ENCODE measurements around the gene FAM118B. TPM values are rescaled to one million over a fixed set of nuclear protein-coding genes. Genes with fewer than 3 reads are reported as not detected.

Gene FAM118B
- total RNA-seq, 1 donor, result 30.4 TPM

DNA sequence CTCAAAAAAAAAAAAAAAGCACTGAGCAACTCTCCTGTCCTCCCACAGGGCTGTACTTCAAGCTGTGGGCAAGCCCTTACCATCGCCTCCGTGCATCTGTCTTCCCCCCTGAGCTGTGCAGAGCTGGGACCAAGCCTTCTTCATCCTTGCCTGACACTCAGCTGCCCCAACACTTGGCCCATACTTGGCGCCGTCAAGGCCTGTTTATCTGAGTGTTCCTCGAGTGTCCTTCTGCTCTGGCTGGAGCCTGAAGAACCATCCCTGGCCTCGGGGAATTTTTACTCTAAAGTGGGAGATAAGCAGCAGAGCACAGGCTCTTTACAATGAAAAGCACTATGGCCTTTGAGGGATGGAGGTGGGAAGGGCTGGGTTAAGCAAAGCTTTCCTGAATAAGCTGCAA is 69.7 kb downstream of the FAM118B start:
- Histone ChIP-seq H3K27me3 (ENCODE audit: insufficient read depth, low read length) (no peaks in the 10 kb centered on the region), H2AFZ (ENCODE audit: low read length) (no peak overlapping the region), H3K79me2 (ENCODE audit: insufficient read depth, low read length) (peaks cover 6% of the 10 kb centered on the region), H4K20me1 (ENCODE audit: insufficient read depth, low read length) (peaks cover 2% of the 10 kb centered on the region), H3K27ac (ENCODE audit: low read depth, low read length) (no peak overlapping the region), H3K4me2 (ENCODE audit: insufficient read depth, low read length) (no peak overlapping the region), H3K4me1 (ENCODE audit: insufficient read depth, low read length) (peaks cover 21% of the 10 kb centered on the region), H3K36me3 (ENCODE audit: insufficient read depth, low read length) (no peaks in the 10 kb centered on the region), H3K4me3 (ENCODE audit: insufficient read depth, low read length) (no peak overlapping the region), H3K9me3 (ENCODE audit: low read depth, low read length) (no peaks in the 10 kb centered on the region)
- DNase-seq (ENCODE audit: insufficient read length, low spot score, missing footprints), result no peak
- TF ChIP-seq, protein P1, sequence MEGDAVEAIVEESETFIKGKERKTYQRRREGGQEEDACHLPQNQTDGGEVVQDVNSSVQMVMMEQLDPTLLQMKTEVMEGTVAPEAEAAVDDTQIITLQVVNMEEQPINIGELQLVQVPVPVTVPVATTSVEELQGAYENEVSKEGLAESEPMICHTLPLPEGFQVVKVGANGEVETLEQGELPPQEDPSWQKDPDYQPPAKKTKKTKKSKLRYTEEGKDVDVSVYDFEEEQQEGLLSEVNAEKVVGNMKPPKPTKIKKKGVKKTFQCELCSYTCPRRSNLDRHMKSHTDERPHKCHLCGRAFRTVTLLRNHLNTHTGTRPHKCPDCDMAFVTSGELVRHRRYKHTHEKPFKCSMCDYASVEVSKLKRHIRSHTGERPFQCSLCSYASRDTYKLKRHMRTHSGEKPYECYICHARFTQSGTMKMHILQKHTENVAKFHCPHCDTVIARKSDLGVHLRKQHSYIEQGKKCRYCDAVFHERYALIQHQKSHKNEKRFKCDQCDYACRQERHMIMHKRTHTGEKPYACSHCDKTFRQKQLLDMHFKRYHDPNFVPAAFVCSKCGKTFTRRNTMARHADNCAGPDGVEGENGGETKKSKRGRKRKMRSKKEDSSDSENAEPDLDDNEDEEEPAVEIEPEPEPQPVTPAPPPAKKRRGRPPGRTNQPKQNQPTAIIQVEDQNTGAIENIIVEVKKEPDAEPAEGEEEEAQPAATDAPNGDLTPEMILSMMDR (IDR thresholded peaks at IDR 0.05; ENCODE audit: extremely low read depth, low read depth, low read length), result no peak

DNA sequence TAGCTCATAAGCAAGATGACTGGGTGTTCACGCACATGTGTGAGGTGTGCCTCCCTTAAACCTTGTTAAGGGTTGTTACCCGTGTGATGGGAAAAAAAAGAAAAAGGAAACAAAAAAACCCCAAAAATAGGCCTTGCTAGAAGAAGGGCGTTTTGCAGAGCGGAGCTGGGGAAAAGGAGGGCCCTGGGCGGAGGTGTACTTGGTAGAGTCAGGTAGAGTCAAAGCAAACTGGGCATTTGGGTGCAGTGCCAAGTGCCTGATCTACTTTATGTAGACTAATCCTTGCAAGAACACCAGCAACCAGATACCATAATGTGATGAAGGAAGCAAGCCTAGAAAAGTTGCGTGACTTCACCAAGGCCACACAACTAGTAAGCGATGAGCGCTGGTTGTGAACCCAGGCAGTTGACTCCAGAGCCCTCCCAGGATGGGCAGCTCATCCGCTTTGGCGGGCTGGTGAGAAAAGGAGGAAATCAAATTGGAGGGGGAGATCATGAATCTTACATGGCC is 70.1 kb downstream of the FAM118B start:
- H3K9me3 ChIP-seq (ENCODE audit: low read depth, low read length), result no peaks in the 10 kb centered on the region
- no peaks in the 10 kb centered on the region for H3K36me3 ChIP-seq (ENCODE audit: insufficient read depth, low read length)
- H3K27me3 ChIP-seq (ENCODE audit: insufficient read depth, low read length), result no peaks in the 10 kb centered on the region
- peaks cover 10% of the 10 kb centered on the region for H3K79me2 ChIP-seq (ENCODE audit: insufficient read depth, low read length)
- peaks cover 7% of the 10 kb centered on the region for H4K20me1 ChIP-seq (ENCODE audit: insufficient read depth, low read length)
- H2AFZ ChIP-seq (ENCODE audit: low read length), result peak overlapping the region; percentile 90
- H3K4me1 ChIP-seq (ENCODE audit: insufficient read depth, low read length), result peaks cover 21% of the 10 kb centered on the region
- TF ChIP-seq, protein P1 (IDR thresholded peaks at IDR 0.05; ENCODE audit: extremely low read depth, low read depth, low read length), result no peak
- no peak overlapping the region for H3K27ac ChIP-seq (ENCODE audit: low read depth, low read length)
- peak overlapping the region; percentile 88 for H3K4me2 ChIP-seq (ENCODE audit: insufficient read depth, low read length)
- no peak for DNase-seq (ENCODE audit: insufficient read length, low spot score, missing footprints)
- peak overlapping the region; percentile 82 for H3K4me3 ChIP-seq (ENCODE audit: insufficient read depth, low read length)

DNA sequence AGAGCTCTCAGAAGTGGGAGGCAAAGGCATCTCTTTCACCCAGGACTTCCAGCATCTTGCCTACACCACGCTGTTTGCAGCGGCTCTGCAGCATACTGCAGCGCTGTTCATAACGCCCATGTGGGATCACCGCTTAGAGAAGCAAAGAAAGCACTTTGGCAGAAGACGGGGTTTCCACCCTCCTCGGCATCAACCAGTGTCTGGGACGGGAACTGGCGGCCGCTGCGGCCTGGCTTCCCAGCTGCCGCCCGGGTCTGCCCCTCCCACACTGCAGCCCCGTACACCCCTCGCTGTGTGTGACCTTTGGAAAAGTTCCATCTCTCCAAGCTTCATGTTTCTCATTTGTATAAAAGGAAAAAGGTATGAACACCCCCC is 70.8 kb downstream of the FAM118B start:
- peak; percentile 90 for DNase-seq (ENCODE audit: insufficient read length, low spot score, missing footprints)
- Histone ChIP-seq H3K4me2 (ENCODE audit: insufficient read depth, low read length) (peak overlapping the region; percentile 88), H3K27me3 (ENCODE audit: insufficient read depth, low read length) (no peaks in the 10 kb centered on the region), H3K79me2 (ENCODE audit: insufficient read depth, low read length) (peaks cover 13% of the 10 kb centered on the region), H3K9me3 (ENCODE audit: low read depth, low read length) (no peaks in the 10 kb centered on the region), H2AFZ (ENCODE audit: low read length) (peak overlapping the region; percentile 90), H3K4me3 (ENCODE audit: insufficient read depth, low read length) (peak overlapping the region; percentile 82), H3K36me3 (ENCODE audit: insufficient read depth, low read length) (peaks cover 3% of the 10 kb centered on the region), H4K20me1 (ENCODE audit: insufficient read depth, low read length) (peaks cover 9% of the 10 kb centered on the region), H3K4me1 (ENCODE audit: insufficient read depth, low read length) (peaks cover 21% of the 10 kb centered on the region), H3K27ac (ENCODE audit: low read depth, low read length) (peak overlapping the region; percentile 62)
- TF ChIP-seq, protein P1 (IDR thresholded peaks at IDR 0.05; ENCODE audit: extremely low read depth, low read depth, low read length), result no peak

DNA sequence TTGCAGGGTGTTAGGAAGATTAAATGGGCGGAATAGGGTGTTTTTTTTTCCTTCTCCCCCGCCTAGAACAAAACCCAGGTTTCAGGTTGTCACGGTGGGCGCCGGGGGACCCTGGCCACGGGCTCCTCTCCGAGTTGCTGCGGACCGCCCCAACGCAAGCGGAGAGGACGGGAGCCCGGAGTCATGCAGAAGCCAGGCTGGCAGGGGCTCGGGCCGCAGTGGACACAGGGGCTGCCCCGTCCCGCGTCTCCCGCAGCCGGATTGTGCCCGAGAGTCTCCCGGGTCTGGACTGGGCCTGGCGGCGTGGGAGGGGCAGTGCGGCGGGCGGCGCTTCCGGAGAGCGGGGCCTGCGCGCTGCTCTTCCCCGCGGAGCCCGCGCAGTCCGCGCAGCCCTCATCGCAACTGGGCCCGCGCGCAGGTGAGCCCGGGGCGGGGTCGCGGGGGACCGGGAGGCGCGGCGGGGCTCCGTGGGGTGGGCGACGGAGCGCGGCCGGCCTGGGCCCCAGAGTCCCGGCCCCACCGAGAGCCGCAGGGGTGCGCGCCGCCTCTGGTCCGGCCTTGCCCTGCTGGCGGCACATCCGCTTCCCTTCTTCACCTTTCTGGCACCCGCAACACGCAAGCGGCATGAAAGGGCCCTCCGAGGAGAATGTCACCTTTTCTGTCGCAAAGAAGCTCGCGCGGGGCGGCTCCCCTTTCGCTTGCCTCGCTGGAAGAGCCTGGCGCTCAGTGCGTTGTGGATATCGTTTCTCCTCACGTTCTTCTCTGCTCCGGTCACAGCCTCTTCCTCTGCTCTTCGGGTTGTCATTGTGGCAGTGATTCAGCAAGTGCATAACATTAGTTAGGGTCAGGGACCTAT is 71.4 kb downstream of the FAM118B start, which contains the start of gene TIRAP:
Gene TIRAP, plus strand, starts transcription at position 358 of the 856 bp plus-strand sequence. CDS start 7,802 bp downstream, outside the sequence.
- Histone ChIP-seq H3K4me3 (ENCODE audit: insufficient read depth, low read length) (peak within 1 kb of the TSS; percentile 82), H3K4me2 (ENCODE audit: insufficient read depth, low read length) (peak within 1 kb of the TSS; percentile 88), H3K79me2 (ENCODE audit: insufficient read depth, low read length) (peaks cover 13% of the 10 kb centered on the region), H3K4me1 (ENCODE audit: insufficient read depth, low read length) (peaks cover 21% of the 10 kb centered on the region), H2AFZ (ENCODE audit: low read length) (peak within 1 kb of the TSS; percentile 94), H3K27me3 (ENCODE audit: insufficient read depth, low read length) (no peaks in the 10 kb centered on the region), H3K36me3 (ENCODE audit: insufficient read depth, low read length) (peaks cover 3% of the 10 kb centered on the region), H3K27ac (ENCODE audit: low read depth, low read length) (peak within 1 kb of the TSS; percentile 62), H3K9me3 (ENCODE audit: low read depth, low read length) (no peaks in the 10 kb centered on the region), H4K20me1 (ENCODE audit: insufficient read depth, low read length) (peaks cover 9% of the 10 kb centered on the region)
- peak; percentile 96 for DNase-seq (ENCODE audit: insufficient read length, low spot score, missing footprints)
- TF ChIP-seq, protein P1 (IDR thresholded peaks at IDR 0.05; ENCODE audit: extremely low read depth, low read depth, low read length), result no peak
